ENCODE results near the gene ADGRD1.
"Not testable (repeated sequence)": the region's sequence is repeated elsewhere in the genome, so short reads cannot be mapped to it uniquely, and the experiment has no call there.

ADGRD1 gene

GRCh38 chr12:130953771-130954543 lies at the start of gene ADGRD1:
TSS of gene ADGRD1 (plus strand) at chr12:130953907. CDS start at chr12:130954466, 559 bp downstream.
- DNase-seq: no peak

GRCh38 chr12:130904064-130904463 lies 49.6 kb upstream of the ADGRD1 start:
- no peak for DNase-seq

GRCh38 chr12:130904936-130905455 lies 48.7 kb upstream of the ADGRD1 start:
- DNase-seq: not testable (repeated sequence)

- no peak for DNase-seq
These were observed 44.6 kb upstream of the ADGRD1 start for GRCh38 chr12:130909111-130909510.

- DNase-seq: no peak
These were observed 42.5 kb upstream of the ADGRD1 start for GRCh38 chr12:130911193-130911592.

- DNase-seq: no peak
These were observed 41.8 kb upstream of the ADGRD1 start for GRCh38 chr12:130911933-130912332.

- DNase-seq: peak; percentile 35
These were observed 37.3 kb upstream of the ADGRD1 start for GRCh38 chr12:130916241-130916911.

GRCh38 chr12:130917607-130918006 lies 36.1 kb upstream of the ADGRD1 start:
- DNase-seq: no peak

GRCh38 chr12:130919086-130919485 lies 34.6 kb upstream of the ADGRD1 start:
- DNase-seq: no peak

- no peak for DNase-seq
These were observed 33.5 kb upstream of the ADGRD1 start for GRCh38 chr12:130920119-130920703.

- no peak for DNase-seq
These were observed 32.9 kb upstream of the ADGRD1 start for GRCh38 chr12:130920723-130921381.

- DNase-seq: no peak
These were observed 31.2 kb upstream of the ADGRD1 start for GRCh38 chr12:130922511-130922953.

- DNase-seq: no peak
These were observed 28.6 kb upstream of the ADGRD1 start for GRCh38 chr12:130924966-130925665.

- DNase-seq: no peak
These were observed 28.1 kb upstream of the ADGRD1 start for GRCh38 chr12:130925666-130926015.

GRCh38 chr12:130929363-130929762 lies 24.3 kb upstream of the ADGRD1 start:
- no peak for DNase-seq

- DNase-seq: no peak
These were observed 21.4 kb upstream of the ADGRD1 start for GRCh38 chr12:130932061-130932930.

GRCh38 chr12:130933269-130933995 lies 20.3 kb upstream of the ADGRD1 start:
- no peak for DNase-seq

GRCh38 chr12:130934753-130935152 lies 19.0 kb upstream of the ADGRD1 start:
- no peak for DNase-seq

GRCh38 chr12:130936561-130936960 lies 17.1 kb upstream of the ADGRD1 start:
- no peak for DNase-seq

GRCh38 chr12:130937063-130937462 lies 16.6 kb upstream of the ADGRD1 start:
- DNase-seq: no peak

GRCh38 chr12:130937546-130937945 lies 16.2 kb upstream of the ADGRD1 start:
- DNase-seq: not testable (repeated sequence)
